Gastrocnemius medialis (tissue), 4 donors: ENCODE results near the gene PRND.

Experiments
- POLR2A ChIP-seq, 2 donors: fragments of 450-650 bp; IDR thresholded peaks; one replicate each; pipeline ENCODE4 v1.6.1; 2017; ENCODE audit warnings: antibody characterized with exemption in 2 of 2, mild to moderate bottlenecking in 2 of 2, moderate library complexity in 2 of 2
- TF ChIP-seq, protein P1 (sequence below), 5 experiments: fragments of 450-650 bp in 3 of 5; fragments of 200-600 bp in 2 of 5; sonication (generic) in 2 of 5; IDR thresholded peaks in 4 of 5; conservative IDR thresholded peaks in 1 of 5; 1 replicate in 4 of 5; 2 replicates in 1 of 5; pipeline ENCODE4 v1.5.1; 2016 to 2019; ENCODE audit warnings: antibody characterized with exemption in 5 of 5, mild to moderate bottlenecking in 3 of 5, moderate library complexity in 3 of 5

DNA sequence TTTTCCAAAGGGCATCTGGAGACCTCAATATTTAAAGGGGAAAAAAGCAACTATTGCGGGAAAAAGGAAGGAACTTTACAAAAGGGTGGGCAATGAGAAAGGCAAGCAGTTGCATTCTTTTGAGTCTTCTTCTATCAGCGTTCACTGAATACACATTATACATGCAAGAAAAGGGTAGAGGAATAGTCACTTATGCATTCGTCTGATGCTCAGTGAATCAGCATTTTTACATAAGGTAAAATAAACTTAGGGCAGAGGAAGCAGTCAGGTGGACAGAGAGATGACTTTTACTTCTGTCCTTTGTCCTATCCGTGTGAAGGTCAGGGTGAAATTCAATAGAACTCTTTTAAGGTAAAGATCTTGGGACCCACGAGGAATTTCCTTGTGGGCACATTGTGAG is 49.3 kb downstream of the PRND start:
- TF ChIP-seq, protein P1, sequence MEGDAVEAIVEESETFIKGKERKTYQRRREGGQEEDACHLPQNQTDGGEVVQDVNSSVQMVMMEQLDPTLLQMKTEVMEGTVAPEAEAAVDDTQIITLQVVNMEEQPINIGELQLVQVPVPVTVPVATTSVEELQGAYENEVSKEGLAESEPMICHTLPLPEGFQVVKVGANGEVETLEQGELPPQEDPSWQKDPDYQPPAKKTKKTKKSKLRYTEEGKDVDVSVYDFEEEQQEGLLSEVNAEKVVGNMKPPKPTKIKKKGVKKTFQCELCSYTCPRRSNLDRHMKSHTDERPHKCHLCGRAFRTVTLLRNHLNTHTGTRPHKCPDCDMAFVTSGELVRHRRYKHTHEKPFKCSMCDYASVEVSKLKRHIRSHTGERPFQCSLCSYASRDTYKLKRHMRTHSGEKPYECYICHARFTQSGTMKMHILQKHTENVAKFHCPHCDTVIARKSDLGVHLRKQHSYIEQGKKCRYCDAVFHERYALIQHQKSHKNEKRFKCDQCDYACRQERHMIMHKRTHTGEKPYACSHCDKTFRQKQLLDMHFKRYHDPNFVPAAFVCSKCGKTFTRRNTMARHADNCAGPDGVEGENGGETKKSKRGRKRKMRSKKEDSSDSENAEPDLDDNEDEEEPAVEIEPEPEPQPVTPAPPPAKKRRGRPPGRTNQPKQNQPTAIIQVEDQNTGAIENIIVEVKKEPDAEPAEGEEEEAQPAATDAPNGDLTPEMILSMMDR (IDR thresholded peaks at IDR 0.05 in 4 of 5, conservative IDR thresholded peaks at IDR 0.05 in 1 of 5): no peak
- no peak for TF ChIP-seq POLR2A (IDR thresholded peaks at IDR 0.05)
